Stimulated activated CD4-positive, alpha-beta T cell treated with anti-CD3 and anti-CD28 coated beads, Interleukin-2, amount 100 ng/mL, for 48 hours (primary cell): Measurements from ENCODE around the gene TMC6.
"Not testable (repeated sequence)": the region's sequence is repeated elsewhere in the genome, so short reads cannot be mapped to it uniquely, and the experiment has no call there.

Experiments
- DNase-seq, 2 donors: peaks; one replicate each; pipeline ENCODE4 v3.0.0-alpha.2; 2020

TMC6 gene

DNA sequence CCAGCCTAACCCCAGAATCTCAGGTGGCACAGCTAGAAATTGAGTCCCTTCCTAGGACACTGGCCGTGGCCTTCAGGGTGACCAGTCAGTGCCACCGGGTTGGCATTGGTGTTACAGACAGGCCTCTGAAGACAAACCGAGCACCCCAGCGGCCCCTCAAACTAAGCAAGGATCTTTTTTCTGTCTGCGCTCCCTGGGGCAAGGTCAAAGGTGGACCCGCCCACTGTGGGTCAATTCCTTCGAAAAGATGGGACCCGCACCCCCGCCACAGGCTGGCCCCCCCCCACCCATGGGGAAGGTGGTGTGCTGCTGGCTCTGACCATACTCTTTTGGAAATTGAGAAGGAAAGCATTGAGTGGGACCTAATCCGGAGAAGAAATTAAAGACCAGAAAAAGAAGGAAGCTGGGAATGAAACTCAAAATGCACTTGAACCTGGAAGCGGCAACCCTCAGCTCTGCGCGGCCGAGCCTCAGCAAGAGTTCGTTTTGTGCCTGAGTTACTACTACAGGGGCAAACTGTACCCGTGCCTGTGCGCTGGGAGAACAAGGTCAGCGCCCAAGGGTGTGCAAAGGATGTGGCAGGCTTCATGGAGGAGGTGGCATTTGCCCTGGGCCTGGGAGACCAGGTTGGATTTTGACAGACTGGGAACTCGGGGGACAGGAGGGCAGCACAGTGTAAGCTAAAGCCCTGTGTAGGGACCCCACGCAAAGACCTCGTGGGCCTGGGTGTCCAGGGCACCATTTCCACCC lies 20.4 kb downstream of the TMC6 start:
- DNase-seq, result no peak

GRCh38 chr17:78107457-78107856 lies 21.1 kb downstream of the TMC6 start:
- DNase-seq, result no peak

- no peak for DNase-seq
Measured at GRCh38 chr17:78106211-78106610, 22.3 kb downstream of the TMC6 start.

GRCh38 chr17:78105551-78105950 lies 23.0 kb downstream of the TMC6 start:
- no peak for DNase-seq

DNA sequence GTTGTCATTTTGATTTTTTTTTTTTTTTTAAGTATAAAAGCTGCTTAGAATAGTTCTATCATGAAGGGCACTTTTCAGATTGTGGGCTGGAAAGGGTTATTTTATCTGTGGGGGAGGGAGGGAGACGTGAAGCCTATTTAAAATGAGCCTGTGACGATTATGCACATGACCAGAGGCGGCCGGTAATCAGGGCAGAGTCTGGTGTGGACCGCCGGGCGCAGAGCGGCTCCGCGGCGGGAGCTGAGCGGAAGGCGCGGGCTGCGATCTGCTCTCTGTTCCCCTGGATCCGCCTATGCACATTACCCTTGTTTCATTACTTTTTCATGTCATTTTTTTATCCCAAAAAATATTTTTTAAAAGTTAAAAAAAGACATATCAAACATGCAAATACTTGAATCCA lies 23.5 kb downstream of the TMC6 start:
- DNase-seq, result no peak

DNA sequence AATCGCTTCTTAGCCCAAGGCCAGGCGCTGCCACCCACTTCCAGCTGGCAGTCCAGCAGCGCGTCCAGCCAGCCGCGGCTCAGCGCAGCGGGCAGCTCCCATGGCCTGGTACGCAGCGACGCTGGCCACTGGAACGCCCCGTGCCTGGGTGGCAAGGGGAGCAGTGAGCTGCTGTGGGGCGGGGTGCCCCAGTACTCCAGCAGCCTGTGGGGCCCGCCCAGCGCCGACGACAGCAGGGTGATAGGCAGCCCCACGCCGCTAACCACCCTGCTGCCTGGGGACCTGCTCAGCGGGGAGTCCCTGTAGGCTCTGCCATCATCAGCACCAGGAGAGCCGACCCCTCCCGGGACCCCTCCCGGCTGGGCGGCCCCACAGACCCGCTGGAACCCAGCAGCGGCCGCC lies 24.0 kb downstream of the TMC6 start:
- no peak for DNase-seq

DNA sequence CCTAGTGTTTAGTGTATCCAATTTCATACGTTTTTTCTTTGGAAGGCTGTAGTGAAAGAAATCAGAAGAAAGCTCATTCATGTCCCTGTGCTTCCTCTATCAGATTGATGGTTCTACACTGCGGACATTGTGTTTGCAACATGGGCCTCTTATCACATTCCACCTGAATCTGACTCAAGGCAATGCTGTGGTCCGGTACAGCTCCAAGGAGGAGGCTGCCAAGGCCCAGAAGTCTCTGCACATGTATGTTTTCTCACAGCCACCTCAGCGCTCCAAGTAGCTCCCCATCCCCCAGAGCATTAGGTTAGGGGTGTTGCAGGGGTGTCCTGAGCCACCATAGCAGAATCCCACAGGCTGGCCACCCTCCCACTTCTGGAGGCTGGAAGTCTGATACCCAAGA lies 25.2 kb downstream of the TMC6 start:
- no peak for DNase-seq

- no peak for DNase-seq
Measured at GRCh38 chr17:78101542-78101941, 27.0 kb downstream of the TMC6 start.

- DNase-seq, result no peak
Measured at GRCh38 chr17:78101112-78101511, 27.4 kb downstream of the TMC6 start.

DNA sequence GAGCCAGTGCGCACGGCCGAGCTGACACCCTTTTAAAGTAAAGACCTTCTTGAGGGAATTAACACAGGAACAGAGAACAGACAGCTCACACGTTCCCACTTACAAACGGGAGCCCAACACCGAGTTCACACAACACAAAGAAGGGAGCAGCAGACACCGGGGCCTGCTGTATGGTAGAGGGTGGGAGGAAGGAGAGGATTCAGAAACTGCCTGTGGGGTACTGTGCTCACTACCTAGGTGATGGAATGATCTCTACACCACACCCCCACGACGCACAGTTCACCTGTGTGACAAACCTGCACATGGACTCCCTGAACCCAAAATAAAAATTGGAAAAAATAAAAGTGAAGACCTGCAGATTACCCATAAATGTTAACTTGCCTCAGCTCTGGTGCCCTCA lies 32.5 kb downstream of the TMC6 start:
- DNase-seq, result no peak

DNA sequence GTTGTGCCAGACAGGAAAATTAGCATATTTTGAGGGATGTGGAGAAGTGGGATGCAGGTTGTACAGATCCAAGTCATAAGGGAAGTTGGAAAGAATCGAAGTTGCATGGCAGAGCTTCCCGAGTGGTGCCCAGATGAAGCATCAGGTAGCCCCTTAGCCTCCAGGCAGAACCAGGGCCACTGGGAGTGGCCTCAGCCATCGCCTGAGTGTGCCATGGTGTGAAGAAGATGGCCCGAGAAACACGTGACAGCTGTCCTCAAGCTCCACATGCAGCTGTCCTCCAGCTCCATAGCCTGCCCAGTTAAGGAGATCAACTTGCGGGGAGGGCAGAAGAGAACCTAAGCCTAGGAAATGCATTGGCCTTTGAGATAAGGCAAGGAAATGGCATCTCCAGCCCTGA lies 33.5 kb downstream of the TMC6 start:
- no peak for DNase-seq

DNA sequence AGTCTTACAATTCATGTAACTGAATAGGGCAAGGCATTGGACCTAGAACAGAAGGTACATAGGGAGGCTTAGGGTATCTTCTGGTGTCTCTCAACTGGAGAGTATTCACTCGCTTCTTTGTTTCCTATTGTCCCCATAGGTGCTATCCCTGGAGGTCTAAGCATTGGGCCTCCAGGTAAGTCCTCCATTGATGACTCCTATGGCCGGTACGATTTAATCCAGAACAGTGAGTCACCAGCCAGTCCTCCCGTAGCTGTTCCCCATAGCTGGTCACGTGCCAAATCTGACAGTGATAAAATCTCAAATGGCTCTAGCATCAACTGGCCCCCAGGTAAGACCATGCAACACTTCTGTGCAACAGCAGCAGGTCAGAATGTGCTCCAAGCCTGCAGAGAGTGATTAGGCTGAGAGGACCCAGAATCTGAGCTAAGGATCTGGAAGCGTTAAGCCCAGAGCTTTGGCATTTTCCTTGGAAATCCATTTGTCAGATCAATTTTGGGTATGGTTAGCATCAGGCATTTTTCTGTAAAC lies 35.7 kb downstream of the TMC6 start:
- no peak for DNase-seq

- no peak for DNase-seq
Measured at GRCh38 chr17:78089576-78090281, 38.8 kb downstream of the TMC6 start.

DNA sequence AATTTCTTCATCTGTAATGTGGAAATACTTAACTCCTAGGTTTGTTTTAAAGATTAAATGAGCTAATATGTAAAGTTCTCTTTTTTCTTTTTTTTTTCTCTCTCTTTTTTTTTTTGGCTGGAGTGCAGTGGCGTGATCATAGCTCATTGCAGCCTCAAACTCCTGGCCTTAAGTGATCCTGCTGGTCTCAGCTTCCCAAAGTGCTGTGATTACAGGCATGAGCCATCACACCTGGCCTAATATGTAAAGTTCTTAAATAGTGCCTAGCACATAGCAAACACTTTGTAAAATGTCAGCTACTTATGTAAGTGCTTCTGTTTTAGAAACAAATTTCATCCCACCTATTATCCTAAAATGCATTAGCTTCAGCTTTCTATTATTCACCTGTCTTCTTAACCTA lies 40.0 kb downstream of the TMC6 start:
- no peak for DNase-seq

DNA sequence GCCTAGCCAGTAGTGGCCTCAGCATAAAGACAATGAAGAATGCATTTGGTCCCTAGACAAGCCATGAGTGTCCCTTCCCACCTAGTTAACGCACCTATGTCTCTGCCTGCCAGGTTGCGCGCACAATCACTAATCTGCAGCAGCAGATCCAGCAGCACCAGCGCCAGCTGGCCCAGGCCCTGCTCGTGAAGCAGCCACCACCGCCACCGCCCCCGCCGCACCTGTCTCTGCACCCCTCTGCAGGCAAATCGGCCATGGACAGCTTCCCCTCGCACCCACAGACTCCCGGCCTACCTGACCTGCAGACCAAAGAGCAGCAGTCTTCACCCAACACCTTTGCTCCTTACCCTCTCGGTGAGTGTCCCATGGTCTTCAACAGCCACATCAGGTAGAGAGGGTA lies 41.8 kb downstream of the TMC6 start:
- DNase-seq, result no peak

DNA sequence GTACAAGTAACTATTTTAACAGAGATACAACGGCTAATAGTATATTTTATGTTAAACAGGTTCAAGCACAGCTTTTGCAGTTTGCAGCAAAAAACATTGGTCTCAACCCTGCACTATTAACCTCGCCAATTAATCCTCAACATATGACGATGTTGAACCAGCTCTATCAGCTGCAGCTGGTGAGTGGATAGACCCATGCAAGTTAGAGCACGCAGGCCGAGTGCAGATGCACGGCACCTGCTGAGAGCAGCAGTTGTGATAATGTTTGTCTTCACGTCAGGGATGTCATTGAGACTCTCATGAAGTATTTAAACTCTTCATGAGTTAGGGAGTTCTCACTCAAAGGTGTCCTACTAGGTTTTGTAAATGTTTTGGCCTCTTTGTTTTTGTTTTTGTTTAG lies 45.6 kb downstream of the TMC6 start:
- no peak for DNase-seq

- DNase-seq, result not testable (repeated sequence)
Measured at GRCh38 chr17:78082355-78082872, 46.1 kb downstream of the TMC6 start.

DNA sequence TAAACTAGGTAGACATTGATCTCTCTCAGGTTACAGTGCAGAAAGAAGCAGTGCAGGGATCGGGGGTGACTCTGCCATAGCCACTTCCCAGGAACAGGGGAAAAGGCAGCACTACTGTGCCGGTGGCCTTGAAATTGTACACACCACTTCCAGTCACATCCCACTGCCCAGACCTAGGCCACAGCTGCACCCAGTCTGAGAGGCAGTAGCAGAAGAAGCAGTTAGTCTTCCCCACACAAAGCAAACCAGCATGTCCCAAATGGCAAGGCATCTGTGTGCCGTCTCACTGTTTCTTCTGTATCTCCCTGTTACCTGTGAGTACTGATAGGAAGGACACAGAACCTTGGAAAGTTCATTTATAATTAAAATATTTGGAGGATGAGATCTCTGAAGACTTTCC lies 47.0 kb downstream of the TMC6 start:
- DNase-seq, result no peak

DNA sequence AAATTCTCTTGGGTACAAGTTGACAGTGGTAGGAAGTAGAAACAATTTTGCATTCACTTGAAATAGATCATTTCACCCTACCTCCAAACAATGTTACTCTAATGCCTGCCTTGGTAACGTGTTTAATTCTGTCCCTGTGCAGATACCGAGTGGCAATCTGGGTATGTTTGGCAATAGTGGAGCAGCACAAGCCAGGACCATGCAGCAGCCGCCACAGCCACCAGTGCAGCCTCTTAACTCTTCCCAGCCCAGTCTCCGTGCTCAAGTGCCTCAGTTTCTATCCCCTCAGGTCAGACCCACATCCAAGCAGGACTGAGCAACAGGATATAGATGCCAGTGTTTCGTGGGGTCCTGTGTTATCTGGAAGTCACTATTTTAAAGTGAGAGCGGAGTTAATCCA lies 49.3 kb downstream of the TMC6 start:
- no peak for DNase-seq

DNA sequence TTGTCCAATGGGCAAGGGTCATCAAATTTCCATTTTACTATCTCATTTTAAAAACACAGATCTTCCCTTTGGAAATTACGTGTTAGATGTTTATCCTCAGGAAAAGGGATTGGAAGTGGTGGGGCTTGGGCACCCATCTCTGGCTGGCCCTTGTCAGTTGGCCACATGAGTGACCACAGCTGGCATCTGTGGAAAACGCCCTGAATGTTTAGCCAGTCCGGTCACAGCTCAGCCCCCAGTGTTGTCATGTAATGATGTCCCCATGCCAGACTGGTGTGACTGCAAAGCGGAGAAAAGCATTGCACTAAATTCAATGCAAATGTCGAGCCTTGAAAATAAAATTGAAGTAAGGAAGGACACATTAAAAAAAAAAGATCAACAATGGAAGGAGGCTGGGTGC lies 53.0 kb downstream of the TMC6 start:
- no peak for DNase-seq

GRCh38 chr17:78075011-78075410 lies 53.5 kb downstream of the TMC6 start:
- DNase-seq, result no peak

DNA sequence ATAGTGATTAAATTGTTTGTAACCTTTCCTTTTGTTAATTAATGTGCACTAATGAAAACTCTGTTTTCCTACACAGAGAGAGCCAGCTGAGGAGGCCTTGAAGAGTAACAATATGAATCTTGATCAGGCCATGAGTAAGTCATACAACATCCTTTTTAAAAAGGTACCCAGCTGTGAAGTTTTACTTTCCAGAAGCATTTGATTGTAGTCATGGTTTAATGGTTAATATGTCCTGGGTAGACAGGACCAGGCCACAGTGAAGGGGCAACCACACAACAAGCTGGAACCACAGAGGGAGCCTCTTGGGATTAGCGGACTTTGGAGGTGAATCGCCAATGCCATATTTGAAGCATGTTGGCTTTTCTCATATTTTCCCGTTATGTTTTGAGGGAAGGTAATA lies 55.6 kb downstream of the TMC6 start:
- no peak for DNase-seq

GRCh38 chr17:78069695-78070094 lies 58.9 kb downstream of the TMC6 start:
- no peak for DNase-seq

DNA sequence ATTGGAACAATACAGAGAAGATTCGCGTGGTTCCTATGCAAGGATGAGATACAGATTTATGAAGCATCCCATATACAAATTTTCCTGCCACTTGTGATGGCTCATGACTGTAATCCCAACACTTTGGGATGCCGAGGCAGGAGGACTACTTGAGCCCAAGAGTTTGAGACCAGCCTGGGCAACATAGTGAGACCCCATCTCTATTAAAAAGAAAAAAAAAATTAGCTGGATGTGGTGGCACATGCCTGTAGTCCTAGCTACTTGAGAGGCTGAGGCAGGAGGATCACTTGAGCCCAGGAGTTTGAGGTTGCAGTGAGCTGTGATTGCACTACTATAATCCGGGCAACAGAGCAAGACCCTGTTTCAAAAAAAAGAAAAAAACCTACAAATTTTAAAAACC lies 61.6 kb downstream of the TMC6 start:
- not testable (repeated sequence) for DNase-seq
